Measurements from ENCODE around the gene DGKQ. TPM values are rescaled to one million over a fixed set of nuclear protein-coding genes. Genes with fewer than 3 reads are reported as not detected.

The DGKQ gene
- total RNA-seq, 1 donor from 2014 or later = 10.1 TPM

- no peak for DNase-seq (ENCODE audit: low spot score)
These were observed 9.8 kb downstream of the DGKQ start for GRCh38 chr4:963276-964225.

GRCh38 chr4:962231-963208, 10.8 kb downstream of the DGKQ start:
- no peak for DNase-seq (ENCODE audit: low spot score)

GRCh38 chr4:961351-962230, 11.8 kb downstream of the DGKQ start:
- no peak for DNase-seq (ENCODE audit: low spot score)

GRCh38 chr4:960636-961350, 12.6 kb downstream of the DGKQ start:
- no peak for DNase-seq (ENCODE audit: low spot score)

- no peak for DNase-seq (ENCODE audit: low spot score)
These were observed 13.2 kb downstream of the DGKQ start for GRCh38 chr4:960140-960635.

- DNase-seq (ENCODE audit: low spot score) = no peak
These were observed 13.8 kb downstream of the DGKQ start for GRCh38 chr4:959338-960139.

GRCh38 chr4:958696-959337, 14.6 kb downstream of the DGKQ start:
- no peak for DNase-seq (ENCODE audit: low spot score)

- DNase-seq (ENCODE audit: low spot score) = no peak
These were observed 15.1 kb downstream of the DGKQ start for GRCh38 chr4:958314-958665.

- no peak for DNase-seq (ENCODE audit: low spot score)
These were observed 15.6 kb downstream of the DGKQ start for GRCh38 chr4:957581-958313.

- no peak for DNase-seq (ENCODE audit: low spot score)
These were observed 16.2 kb downstream of the DGKQ start for GRCh38 chr4:957231-957580.

GRCh38 chr4:956531-957230, 16.7 kb downstream of the DGKQ start:
- no peak for DNase-seq (ENCODE audit: low spot score)

- no peak for DNase-seq (ENCODE audit: low spot score)
These were observed 17.4 kb downstream of the DGKQ start for GRCh38 chr4:955931-956381.

GRCh38 chr4:955161-955921, 18.0 kb downstream of the DGKQ start:
- DNase-seq (ENCODE audit: low spot score) = no peak

- peak; percentile 57 for DNase-seq (ENCODE audit: low spot score)
These were observed 19.0 kb downstream of the DGKQ start for GRCh38 chr4:954211-955020.

GRCh38 chr4:953574-953915, 19.8 kb downstream of the DGKQ start:
- peak; percentile 65 for DNase-seq (ENCODE audit: low spot score)
